GM12872 (cell line): ENCODE data around the gene C1GALT1C1.

Experiments used
- TF ChIP-seq, protein P1 (sequence below): IDR thresholded peaks from 3 replicates; pipeline ENCODE4 v1.5.1; 2011; ENCODE audit warnings: low read depth, mild to moderate bottlenecking, low read length, moderate library complexity; ENCODE audit not compliant: insufficient read depth

The C1GALT1C1 gene

DNA sequence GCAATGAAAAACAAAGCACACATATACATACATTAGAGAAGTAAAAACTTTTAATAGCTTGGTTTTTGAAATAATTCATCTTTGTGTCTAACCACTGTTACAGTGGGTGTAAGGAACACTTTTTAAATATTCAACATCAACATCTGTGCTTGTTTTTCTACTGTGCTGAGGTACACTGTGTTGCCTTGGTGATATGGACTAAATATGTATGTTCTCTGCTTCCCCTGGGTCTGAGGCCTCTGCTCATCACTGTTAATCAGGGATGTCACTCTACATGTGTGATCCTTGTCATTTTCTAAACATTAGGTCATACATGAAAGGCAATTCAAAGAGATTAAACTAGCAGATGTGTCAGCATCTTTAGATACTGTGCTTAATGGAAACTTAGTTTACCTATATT, 15.0 kb downstream of the C1GALT1C1 start:
- TF ChIP-seq, protein P1, sequence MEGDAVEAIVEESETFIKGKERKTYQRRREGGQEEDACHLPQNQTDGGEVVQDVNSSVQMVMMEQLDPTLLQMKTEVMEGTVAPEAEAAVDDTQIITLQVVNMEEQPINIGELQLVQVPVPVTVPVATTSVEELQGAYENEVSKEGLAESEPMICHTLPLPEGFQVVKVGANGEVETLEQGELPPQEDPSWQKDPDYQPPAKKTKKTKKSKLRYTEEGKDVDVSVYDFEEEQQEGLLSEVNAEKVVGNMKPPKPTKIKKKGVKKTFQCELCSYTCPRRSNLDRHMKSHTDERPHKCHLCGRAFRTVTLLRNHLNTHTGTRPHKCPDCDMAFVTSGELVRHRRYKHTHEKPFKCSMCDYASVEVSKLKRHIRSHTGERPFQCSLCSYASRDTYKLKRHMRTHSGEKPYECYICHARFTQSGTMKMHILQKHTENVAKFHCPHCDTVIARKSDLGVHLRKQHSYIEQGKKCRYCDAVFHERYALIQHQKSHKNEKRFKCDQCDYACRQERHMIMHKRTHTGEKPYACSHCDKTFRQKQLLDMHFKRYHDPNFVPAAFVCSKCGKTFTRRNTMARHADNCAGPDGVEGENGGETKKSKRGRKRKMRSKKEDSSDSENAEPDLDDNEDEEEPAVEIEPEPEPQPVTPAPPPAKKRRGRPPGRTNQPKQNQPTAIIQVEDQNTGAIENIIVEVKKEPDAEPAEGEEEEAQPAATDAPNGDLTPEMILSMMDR = no peak

DNA sequence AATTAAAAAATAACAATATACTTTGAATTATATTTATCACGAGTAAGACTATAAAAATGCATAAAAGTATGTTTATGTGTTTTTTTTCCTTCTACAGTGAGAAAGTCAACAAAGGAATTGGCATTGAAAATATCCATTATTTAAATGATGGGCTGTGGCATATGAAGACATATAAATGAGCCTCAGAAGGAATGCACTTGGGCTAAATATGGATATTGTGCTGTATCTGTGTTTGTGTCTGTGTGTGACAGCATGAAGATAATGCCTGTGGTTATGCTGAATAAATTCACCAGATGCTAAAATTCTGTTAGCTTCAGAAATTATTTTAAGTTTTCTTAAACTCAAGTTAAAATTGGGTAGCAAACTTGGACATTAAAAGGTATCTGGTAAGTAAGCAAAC, 17.8 kb downstream of the C1GALT1C1 start:
- TF ChIP-seq, protein P1 = no peak

DNA sequence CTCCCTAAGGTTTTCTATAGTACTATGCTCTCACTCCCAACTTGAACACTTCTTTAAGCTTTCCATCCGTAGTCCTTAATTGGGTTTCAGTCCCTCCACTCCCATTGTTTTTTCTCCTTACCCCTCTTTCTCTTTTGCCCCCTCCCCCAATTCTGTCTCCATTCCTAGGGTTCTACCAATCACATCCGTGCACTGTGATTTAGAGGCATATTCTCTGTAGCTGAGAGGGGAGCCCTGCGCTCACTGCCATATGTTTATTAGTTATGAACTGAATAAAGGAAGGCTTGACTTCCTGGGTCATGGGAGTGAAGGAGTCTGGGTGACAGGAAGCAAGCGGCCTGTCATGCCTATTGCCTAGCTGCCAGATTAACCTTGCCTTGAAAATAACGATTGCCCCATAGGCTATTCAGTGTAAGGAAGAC, 25.5 kb downstream of the C1GALT1C1 start:
- TF ChIP-seq, protein P1 = no peak

DNA sequence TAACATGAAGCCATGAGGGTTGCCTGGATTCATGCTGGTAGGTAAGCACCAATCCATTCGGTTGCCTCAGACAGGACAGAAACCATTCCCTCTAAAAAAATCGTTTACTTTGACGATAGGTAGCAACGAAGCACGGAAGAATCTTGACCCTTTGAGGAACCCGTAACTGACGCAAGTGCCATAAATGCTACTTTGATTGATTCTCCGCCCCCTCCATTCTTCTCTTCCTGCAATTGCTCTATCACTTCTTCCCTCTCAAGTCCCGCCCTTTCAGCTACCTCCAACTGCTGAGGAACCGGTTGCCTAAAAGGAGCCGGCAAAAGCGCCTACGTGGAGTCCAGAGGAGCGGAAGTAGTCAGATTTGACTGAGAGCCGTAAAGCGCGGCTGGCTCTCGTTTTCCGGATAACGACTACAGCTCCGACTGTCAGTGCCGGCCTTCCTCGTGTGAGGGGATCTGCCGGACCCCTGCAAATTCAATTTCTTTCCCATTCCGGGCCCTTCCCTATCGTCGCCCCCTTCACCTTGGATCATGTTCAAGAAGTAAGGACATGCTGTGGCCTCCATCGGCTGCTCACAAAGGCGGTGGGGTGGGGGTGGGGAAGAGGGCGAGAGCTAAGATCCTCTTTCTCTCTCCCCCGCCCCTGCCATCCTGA, 26.0 kb downstream of the C1GALT1C1 start, which contains the start of gene MCTS1:
MCTS1 (plus strand) TSS at position 395 of the 654 bp plus-strand sequence; CDS start at position 531, 136 bp downstream.
- TF ChIP-seq, protein P1 = no peak

DNA sequence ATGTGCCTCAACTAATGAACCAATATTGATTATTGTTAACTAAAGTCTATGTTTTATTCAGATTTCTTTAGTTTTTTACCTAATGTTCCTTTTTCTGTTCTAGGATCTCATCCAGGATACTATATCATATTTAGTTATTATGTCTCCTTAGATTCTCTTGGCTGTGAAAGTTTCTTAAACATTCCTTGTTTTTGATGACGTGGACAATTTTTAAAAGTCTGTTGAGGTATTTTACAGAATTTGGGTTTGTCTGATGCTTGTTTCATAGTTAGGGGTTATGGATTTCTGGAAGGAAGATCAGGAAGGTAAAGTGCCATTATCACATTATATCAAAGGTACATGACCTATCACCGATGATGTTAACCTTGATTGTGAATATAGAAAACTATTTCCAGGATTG, 44.2 kb downstream of the C1GALT1C1 start:
- TF ChIP-seq, protein P1 = no peak
